Activated CD8-positive, alpha-beta memory T cell treated with anti-CD3 and anti-CD28 coated beads, Interleukin-2, amount 50 U/mL, for 24 hours (primary cell): ENCODE measurements around the gene SERPINA3.
"Not testable (repeated sequence)": the region's sequence is repeated elsewhere in the genome, so short reads cannot be mapped to it uniquely, and the experiment has no call there.

Source experiments
- DNase-seq: peaks from one replicate; pipeline ENCODE4 v3.0.0-alpha.2; 2020; ENCODE audit errors: extremely low read depth

Gene SERPINA3

DNA sequence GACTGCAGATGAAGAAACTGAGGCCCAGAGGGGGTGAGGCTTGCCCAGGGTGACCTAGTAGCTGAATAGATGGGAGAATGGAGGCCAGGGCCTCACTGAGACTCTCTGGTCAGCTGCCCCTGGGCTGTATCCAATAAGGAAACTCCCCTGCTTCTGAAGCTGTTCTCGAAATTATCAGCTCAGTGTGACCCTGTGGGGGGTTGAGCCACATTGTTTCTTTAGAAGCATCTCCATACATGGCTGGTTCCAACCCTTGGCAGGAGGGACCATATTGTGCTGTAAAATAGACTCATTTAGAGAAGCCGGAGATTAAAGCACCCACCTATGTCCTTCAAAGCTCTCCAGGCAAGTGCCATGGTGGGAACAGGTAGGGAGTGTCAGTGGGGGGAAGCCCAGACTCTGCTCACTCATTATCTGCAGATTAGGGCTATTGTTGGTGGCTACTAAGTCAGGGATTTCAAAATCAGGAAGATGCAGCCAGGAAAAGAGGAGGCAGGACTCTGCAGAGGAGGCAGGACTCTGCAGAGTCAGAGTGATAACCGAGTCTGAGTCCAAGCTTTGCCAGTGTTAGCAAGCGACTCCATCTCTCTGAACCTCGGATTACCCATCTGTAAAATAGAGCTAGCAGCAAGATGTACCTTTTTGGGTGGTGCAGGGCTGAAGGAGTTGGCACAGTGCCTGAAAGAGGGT lies 27.5 kb upstream of the SERPINA3 start:
- no peak for DNase-seq

DNA sequence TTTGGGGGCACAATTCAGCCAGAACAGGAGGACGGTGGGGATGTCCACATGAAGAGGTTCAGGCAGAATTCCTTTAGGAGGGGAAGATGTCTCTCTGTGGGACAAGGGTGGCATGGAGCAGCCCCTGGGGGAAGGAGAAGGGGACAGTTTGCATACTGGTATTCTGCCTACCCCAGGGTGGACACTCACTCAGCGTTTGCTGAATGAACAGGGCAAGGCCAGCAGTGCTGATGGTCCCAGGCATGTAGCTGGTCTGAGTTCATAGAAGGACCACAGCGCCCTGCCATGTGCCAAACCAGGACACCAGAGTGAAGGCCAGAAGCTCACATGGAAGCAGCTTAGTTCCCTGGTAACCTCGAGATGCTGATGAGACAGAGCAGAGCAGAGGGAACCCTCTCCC lies 25.6 kb upstream of the SERPINA3 start:
- no peak for DNase-seq

DNA sequence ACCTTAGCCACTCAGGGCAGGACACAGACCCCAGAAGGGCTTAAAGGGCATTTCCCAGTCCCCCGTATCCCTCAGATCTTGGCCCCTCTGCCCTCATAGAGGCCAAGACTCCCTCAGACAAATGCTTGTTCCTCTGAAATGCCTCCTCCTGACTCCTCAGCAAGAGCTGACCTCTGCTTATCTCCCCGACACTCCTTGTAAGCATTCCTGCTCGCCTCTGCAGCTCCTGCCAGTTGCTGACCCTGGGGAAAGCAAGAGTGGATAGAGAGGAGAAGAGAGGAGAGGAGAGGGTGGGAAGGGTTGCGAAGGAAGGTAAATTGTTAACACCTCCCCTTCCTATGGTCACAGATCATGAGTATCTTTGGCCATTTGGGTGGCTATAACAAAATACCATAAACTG lies 23.9 kb upstream of the SERPINA3 start:
- no peak for DNase-seq

DNA sequence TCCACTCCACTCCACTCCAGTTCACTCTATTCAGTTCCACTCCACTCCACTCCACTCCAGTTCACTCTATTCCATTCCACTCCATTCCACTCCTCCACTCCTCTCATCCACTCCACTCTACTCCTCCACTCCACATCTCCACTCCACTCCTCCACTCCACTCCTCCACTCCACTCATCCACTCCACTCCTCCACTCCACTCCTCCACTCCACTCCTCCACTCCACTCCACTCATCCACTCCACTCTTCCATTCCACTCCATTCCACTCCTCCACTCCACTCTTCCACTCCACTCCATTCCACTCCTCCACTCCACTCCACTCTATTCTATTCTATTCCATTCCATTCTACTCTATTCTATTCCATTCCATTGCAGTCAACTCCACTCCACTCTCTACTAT lies 21.1 kb upstream of the SERPINA3 start:
- DNase-seq, result no peak

DNA sequence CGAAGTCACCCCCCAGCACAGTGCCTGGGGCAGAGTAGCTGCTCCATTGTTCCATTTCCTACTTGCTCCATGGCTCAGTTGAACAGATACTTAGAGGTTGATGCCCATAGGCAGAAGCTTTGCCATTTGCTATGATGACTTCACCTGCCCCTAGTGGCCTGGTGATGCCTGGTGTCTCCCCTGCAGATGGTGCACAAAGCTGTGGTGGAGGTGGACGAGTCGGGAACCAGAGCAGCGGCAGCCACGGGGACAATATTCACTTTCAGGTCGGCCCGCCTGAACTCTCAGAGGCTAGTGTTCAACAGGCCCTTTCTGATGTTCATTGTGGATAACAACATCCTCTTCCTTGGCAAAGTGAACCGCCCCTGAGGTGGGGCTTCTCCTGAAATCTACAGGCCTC lies 20.3 kb upstream of the SERPINA3 start:
- no peak for DNase-seq

DNA sequence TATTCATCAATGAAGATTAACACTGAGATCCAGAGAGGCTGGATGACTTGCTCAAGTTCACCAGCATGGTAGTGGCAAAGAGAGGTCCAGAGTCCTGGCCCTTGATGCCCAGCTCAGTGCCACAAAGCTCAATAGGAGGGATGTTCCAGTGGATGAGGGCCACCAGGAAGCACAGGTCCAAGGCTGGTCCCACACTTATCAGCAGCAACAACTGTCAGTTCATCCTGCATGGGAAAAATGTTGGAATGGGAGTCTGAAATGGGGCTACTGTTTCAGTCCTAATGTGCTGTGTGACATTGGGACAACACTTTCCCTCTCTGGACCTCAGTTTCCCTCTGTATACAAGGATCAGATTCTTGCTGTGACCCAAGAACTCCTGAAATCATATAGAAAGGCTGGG lies 19.7 kb upstream of the SERPINA3 start:
- no peak for DNase-seq

DNA sequence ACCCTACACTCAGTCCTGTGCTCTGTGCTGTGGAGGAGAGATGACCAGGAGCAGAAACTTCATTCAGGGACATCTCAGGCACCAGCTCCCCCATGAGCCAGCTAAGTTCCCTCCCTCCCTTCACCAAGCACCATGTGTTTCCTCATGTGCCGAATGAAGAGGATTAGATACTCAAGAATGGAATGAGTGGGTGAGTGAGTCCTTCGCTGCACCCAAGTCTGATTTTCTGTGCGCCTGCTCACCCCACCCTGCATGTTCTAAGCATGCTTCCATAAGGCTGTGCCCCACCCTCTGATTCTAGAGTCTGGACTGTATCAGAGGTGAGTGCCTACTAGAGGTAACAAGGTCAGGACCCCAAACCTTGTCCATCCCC lies 18.8 kb upstream of the SERPINA3 start:
- no peak for DNase-seq

DNA sequence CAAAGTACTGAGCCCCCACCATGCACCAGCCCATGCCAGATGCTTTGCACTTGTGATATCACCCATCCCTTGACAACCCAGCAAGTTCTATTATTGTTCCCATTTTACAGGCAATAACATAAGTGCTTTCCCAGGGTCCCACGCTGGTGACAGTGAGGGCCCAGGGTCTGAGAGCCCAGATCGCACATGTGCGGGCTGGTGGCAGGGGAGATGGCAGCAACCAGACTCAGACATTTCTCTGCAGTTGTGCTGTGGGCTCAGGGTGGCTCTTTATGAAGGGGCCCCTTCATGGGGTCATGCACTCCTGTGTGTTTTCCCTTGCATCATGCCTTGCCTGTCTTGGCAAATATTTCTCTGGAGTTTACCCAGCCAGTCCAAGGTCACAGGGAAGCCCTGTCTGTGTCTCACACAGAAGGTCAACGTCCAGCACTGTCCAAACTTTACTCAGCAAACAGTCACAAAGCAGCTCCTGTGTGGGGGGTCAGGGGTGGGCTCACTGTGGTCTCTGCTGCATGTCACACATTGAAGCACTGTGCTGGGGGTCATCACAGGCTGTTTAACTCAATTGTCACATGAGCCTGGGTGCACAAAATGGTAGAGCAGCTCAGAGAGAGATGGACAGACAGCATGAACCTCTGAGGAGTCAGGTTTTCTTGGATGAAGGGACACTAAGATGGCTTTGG lies 18.3 kb upstream of the SERPINA3 start:
- no peak for DNase-seq

DNA sequence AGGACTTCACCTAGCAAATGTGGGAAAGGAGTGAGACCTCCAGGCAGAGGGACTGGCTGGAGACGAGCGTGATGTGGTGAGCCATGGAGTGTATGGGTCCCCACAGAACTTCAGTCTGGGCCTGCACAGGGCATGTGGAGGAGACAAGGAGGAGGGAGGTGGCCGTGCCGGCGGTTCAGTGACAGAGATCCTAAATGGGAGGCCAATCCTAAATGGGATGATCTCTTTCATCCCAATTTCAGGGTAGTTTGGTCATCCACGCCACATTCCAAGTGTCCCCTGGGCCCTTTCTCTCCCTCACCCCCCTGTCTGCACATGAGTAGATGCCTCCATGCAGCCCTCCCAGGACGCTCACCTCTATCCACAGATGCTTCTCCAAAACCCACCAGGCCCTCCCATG lies 17.8 kb upstream of the SERPINA3 start:
- DNase-seq, result no peak

DNA sequence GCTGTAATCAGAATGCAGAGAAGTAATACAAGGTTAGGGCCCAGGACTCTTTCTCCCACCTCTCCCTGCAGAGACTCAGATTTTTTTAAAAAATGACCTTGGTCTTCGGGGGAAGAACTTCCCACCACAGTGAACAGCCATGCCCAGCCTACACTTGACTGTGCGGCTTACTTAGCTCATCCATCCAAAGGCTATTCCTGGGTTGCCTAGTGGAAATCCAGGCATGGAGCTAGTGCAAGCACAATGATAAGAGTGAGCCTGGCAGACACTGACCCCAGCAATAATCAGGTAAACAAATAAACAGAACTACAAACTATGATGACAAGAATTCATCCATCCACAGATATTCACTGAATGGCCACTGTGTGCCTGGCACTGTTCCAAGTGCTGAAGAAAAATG lies 16.3 kb upstream of the SERPINA3 start:
- DNase-seq, result no peak

DNA sequence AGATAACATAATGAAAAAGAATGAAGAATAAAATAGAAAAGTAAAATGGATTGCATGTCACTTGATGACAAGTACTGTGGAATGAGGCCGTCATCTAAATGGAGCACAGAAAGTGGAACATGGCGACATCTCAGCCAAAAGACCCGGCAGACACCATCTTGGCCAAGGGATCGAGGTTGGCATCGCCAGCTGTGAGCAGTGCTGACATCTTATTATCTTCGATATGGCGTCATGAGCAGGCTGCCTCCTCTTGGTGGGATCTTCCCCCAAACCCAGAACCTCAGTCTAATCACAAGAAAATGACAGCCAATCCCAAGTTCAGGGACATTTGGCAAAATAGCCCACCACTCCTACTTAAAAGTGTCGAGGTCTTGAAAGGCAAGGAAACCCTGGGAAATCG lies 15.8 kb upstream of the SERPINA3 start:
- no peak for DNase-seq

DNA sequence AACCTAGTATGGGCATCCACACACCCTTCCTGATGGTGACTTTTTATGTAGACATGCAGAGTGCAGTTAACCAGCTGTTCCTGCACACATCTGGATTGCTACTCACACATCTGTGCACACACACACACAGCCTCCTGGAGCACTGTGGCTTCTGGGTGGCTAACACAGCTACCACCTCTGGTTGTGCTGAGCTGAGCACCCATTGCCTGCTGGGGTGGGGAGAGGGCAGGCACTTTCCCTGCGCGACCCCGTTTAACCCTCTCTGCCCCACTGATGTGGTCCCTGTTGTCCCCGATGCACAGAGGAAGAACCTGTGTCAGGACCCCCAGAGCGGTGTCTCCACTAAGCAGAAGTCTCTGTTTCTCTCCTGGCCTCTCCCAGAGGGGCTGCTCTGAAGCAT lies 14.4 kb upstream of the SERPINA3 start:
- DNase-seq, result no peak

DNA sequence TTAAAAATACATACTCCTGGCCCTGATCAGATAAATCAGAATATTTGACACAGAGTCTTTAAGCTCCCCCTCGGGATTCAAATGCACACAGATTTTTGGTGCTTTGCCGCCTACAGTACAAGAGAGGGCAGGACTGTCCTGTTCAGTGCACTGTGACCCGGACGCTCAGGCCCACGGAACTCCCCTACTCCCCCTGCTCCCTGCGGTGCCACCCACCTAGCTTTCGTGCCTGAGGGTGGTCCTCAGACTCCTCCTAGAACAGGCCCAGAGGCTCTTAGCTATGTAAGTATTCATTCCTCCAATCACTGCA lies 13.7 kb upstream of the SERPINA3 start:
- no peak for DNase-seq

DNA sequence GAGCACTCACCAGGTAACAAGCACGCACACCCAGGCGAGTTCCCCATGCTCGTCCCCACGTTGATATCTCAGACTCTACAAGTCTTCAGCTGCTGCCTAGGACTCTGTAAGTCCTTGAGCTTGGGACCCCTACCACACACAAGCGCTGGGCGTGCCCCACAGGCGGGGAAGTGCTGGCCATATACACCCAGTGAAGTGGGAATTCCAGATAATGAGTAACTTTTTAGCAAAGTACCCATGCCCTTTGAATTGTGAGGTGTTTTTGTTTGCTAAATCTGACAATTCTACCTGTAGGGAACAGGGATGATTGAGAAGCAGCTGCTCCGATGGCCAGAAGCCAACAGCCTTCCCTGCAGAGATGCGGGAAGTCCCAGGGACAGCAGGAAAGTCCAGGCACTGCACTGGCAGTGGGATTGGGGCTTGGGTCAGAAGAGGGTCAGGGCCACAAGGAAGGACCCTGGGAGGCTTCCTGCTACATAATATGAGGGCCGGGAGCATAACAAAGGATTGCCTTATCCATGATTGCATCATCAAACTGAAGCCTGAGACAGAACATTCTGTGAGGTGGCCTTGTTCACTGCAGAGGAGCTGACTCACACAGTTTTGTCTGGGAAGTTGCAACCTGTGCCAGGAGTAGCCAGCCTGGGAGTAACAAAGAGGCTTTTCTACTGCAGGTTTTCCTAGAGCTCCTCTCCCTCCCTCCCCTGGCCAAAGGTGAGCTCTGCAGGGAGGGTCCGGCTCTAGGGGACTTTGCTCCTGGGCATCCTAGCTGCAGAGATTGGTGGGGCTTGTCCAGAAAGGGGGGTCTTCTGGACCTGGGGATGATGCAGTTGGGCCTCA lies 13.2 kb upstream of the SERPINA3 start:
- no peak for DNase-seq

DNA sequence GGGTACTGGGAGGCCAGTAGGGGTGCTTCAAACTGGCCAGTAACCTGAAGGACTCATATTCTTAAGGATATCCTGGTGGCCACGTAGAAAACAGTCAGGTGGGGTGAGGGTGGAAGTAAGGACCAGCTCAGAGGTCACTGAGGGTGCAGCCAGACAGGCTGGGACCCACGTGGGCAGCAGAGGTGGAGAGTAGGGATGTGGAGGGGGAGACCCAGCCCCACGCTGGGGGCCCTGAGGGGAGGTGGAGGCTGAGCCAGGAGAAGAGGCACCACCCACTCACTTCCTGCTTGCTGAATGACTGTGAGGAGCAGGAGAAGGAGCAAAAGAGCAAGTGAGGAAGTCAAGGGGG lies 12.6 kb upstream of the SERPINA3 start:
- no peak for DNase-seq

DNA sequence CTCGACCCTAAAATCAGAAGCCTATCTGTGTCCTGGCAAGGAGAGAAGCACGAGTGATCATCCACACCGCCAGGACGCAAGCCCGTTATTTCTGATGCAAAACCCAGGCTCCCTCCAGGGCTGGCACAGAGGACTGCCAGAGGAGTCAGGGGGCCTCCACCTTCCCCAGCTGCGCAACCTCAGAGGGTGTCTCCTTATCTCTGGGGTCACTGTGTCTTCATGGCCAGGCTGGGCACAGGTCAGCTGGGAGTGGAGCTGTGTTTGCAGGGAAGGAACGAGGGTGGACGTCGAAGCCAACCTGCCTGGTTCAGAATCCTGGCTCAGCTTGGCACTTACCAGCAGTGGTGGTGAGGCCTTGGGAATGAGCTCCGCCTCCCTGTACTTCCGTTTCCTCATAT lies 12.0 kb upstream of the SERPINA3 start:
- no peak for DNase-seq

DNA sequence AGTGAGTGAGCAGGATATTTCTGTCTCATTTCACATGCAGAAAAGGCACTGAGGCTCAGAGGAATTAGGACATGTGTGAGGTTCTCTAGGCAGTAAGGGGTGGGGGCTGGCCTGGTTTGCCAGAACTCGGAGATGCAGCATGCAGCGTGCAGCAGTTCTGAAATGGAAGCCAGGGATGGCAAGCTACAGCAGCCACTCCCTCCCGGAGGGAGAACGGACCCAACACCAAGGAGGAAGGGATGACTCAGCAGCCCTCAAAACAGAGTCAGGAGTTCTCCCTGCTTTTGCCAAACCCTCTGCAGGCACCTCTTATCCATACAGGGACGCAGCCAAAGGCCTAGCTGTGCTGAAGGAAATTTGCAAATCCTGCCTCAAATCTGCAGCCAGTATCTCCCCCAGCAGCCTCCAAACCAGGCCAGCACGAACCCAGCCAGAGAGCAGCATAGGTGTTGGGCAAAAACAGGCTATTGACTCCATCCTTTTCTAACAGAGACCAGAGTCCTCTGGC lies 10.3 kb upstream of the SERPINA3 start:
- no peak for DNase-seq

DNA sequence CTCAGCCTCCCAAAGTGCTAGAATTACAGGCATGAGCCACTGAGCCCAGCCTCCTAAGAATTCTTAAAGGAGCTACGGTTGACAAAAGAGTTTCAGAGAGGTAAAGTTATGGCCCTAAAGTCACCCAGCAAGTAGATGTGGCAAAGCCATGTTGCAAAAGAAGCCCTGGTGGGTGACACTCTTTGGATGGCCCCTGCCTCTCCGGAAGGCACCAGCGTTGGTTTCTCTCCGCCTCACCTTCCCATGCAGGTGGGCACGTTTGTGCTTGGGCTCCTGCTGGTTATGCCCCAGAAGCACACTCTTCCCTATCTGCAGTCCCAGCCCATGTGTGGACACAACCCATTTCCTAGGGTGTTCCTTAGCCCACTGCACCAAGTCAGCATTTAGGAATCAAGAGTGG lies 9.5 kb upstream of the SERPINA3 start:
- DNase-seq, result no peak

DNA sequence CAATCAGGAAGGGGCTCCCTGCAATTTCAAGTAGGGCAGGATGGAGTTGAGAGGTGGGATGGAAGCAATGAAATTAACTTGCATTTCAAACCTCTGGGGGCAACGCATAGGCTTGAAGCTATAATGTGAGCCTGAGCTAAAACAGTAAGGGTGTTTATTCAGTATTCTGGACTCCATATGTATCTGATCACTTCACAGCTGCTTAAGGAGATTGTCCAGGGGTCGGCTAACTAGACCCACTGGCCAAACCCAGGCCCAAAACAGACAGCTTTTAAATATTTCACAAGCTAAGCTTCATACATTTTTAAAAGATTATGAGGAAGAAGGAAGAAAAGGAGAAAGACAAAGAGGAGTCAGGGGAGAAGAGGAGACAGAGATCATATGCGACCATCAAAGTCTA lies 6.8 kb upstream of the SERPINA3 start:
- no peak for DNase-seq

DNA sequence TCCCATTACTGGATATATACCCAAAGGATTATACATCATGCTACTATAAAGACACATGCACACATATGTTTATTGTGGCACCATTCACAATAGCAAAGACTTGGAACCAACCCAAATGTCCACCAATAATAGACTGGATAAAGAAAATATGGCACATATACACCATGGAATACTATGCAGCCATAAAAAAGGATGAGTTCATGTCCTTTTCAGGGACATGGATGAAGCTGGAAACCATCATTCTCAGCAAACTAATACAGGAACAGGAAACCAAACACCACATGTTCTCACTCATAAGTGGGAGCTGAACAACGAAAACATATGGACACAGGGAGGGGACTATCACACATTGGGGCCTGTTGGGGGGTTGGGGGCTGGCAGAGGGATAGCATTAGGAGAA lies 3.2 kb upstream of the SERPINA3 start:
- DNase-seq, result not testable (repeated sequence)

DNA sequence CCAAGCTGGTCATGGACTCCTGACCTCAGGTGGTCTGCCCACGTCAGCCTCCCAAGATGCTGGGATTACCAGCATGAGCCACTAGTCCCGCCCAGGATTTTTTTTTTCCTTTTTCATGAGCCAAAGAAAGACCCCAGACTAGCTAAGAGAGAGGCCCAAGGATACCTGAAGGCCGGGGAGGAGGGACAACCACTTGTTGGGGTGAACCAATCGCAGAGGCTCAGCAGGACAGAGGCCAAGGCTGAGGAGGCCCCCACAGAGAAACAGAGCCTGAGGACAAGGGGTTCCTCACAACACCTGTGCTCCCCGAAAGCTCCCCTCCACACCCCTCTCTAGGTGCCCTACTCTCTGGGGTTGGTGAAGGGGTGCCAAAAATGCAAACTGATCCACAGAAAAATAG lies 1.0 kb upstream of the SERPINA3 start:
- DNase-seq, result no peak

DNA sequence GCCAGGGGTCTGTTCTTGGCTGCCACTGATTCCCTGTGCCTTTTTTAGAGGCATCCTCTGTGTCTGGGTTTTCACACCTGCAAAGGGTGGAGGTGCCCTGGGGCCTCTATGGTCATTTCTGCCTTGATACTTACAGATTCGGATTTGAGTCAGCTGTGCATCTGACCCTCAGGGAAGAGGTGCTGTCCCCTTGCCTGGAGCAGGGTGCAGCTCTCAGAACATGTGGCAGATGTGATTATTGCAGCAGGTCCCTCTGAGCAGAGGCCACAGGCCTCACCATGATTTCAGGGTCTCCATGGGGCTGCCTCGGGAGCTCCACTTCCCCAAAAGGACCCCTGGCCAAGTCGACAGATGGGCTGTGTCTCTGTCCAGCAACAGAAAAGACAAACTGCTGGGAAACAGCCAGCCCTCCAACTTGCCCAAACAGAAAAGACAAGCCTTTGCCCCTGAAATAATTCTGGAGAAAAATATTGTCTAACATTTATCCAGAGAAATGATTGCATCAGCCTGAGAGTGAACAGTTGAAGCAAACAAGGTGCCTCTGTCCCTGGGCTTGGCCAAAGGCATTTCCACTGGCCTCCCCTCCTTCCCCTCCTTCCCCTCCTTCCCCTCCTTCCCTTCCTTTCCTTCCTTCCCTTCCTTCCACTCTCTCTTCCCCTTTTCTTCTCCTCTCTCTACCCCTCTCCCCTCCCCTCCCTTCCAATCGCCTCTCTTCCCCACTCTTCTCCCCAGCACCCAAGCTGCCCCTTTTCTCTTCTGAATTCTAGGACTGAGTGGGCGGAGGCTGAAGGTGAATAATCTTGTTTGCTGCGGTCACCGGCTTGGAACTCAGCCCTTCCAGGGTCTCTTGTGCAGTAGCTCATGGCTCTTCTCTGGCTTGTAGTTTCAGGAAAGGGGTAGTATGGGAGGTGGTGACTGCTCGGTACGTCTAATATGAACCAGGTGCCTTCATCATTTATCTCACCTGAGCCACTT lies 676 bp downstream of the SERPINA3 start:
- DNase-seq, result no peak
